ENCODE results near the gene FBXO21.

The FBXO21 gene

GRCh38 chr12:117162633-117163032, 27.6 kb downstream of the FBXO21 start:
- no peak for DNase-seq

GRCh38 chr12:117162167-117162539, 28.1 kb downstream of the FBXO21 start:
- DNase-seq, result no peak

- DNase-seq, result no peak
Measured at GRCh38 chr12:117161460-117162166, 28.7 kb downstream of the FBXO21 start.

- DNase-seq, result no peak
Measured at GRCh38 chr12:117159674-117160073, 30.6 kb downstream of the FBXO21 start.

DNA sequence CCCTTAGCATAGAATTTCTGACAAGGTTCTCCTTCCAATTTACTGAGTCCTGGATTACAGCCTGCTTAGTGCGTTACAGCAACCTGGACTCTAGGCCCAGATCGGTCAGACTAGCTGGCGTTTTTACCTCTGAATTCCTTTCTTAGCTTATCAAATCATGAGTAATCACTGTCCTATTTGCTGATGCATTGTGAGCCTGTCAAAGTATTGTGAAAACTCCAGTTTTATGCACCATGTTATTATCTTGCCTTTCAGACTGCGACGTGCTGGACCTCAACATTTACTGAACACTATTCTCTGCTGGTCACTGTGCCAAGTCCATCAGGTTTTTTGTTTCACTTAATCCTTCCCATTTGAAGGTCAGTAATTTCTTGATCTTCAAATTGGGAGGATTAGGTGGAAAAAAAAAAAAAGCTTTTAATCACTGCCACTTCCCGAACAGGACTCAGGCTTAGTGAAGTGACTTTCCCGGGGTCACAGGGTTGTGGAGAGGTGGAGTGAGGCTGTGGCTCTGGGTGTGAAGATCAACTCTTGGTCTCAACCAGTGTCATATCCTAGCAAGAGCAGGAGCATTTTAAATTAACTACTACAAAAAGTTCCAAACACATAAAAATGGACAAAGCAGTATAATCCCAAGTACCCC, 31.2 kb downstream of the FBXO21 start:
- no peak for DNase-seq

GRCh38 chr12:117158096-117158495, 32.2 kb downstream of the FBXO21 start:
- no peak for DNase-seq

- peak; percentile 78 for DNase-seq
Measured at GRCh38 chr12:117155278-117156060, 34.8 kb downstream of the FBXO21 start.

DNA sequence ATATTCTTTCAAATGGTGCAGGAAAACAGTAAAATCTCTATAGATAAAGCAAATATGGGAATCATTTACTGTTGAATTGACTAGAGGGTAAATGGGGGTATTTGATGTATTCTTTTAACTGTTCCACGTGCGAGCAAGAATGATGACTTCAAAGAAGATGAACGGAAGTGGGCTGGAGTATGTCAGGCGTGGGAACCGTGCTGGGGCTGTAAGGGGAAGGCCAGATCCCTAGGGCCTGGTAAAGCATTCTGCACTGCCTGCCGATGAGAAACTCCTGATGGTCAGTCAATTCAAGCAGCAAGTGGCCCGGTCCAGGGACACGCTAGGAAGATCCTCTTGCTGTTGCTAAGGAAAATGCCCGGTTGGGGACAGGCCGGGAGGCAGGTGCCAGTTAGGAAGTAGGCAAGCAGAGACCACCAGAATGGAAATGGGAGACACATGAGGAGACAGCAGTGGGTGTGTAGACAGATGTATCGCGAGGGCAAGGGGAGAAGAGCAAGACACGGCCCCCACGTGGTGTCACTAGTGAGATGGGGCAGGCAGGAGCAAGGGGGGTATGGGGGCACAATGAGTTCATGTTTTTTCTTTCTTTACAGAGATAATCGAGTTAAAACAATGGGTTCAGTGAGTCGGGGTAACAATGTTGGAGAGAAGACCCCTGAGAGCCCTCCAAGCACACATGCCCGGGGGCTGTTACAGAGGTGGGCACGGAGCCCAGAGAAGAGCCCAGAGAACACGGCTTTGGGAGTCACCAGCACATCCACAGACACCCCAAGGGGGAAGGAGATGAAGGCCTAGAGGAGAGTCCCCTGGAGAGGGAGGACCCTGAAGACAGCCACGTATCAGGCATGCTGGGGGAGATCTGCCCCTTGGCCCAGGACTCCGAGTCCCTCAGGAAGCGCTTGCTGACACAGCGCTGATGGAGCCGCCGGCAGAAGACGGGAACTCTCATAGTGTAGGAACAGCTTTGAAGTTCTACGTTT, 37.2 kb downstream of the FBXO21 start:
- DNase-seq, result no peak

DNA sequence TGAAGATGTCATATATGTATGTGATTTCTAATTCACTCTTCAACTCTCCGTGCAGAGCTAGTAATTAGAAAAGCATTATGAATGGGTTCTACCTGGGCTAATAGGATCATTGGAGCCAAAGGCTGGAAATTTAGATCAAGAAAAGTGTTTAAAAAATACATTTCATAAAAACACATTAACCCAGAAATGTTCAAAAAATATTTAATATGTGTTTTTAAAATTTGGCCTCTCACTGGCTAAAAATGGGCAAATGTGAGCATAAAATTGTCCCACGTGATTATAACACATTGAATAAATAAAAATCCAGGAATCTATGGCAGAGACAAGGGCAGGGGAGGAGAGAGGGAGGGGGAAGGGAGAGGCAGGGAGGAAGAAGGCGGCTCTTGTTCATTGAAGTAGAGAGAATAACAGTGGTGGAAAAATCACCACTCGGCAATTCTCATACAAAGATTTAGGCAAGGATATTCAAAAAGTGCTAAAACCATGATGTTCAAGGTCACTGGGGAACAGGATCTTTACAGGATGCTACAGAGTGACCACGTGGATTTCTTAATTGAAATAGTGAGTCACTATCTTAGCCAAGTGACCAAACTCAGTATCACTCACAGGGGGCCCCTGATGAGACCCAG, 38.8 kb downstream of the FBXO21 start:
- no peak for DNase-seq

DNA sequence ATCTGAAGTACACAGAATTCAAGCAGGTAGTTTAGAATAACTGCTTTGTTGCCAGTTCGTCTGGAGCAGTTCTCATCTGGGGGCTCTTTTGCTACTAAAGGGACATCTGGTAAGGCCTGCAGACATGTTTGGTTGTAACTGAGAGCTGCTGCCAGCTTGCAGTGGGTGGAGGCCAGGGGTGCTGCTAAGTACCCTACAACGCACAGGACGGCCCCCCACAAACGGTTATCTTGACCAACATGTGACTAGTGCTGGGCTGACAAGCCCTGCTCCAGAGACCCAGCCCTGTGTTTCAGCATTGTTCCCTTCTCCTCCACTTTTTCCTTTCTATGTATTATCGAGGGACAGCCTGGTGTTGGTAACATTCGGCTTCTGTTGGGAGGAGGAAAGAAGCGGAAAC, 40.8 kb downstream of the FBXO21 start:
- peak; percentile 64 for DNase-seq

- DNase-seq, result no peak
Measured at GRCh38 chr12:117148642-117149041, 41.6 kb downstream of the FBXO21 start.

- DNase-seq, result no peak
Measured at GRCh38 chr12:117147639-117148038, 42.6 kb downstream of the FBXO21 start.

DNA sequence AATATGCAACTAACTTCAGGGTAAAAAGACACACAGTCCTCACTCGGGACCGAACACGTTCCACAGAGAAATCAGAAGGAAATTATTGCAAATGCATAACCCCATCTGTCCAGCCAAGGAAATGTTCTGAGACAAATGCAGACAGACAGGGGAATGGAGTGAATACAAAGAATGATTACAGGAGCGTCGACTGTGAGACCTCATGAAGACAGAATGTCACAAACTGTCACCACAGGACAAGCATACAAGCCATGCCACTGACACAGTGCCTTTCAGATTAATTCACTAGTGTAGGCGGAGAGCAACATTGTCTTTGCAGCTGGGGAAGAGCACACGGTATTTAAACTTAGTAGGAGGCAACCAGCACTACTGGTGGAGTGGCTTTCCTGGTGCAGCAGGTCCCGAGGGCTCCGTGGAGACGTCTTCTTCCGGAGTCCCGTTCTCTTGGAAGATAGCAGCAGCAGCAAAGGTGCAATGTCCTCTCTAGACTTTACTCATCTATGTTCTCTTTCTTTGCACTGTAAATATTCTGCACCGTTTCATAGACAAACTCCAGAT, 44.6 kb downstream of the FBXO21 start:
- no peak for DNase-seq

GRCh38 chr12:117144599-117144998, 45.7 kb downstream of the FBXO21 start:
- no peak for DNase-seq

DNA sequence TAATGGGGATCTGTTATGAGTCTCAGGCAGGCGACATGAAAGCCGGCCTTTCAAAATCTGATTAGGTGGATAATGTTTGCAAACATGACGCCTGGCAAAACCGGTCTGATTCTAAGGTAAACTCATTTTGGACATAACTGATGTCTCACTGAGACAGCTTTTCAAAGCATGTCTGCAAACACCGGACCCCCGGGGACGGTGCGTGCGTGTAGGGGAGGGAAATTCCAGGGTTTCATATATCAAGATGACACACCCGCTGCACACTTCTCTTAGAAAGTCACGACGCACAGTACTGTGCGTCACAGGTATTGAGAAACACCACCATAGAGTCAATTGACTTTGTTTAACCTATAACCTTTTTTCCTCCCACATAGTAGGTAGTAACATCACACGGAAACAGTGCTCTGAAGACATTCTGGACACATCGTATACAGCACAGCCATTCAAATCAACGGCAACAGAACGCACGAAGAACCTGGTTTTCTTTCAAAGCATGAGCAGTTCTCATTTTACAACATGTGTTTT, 47.2 kb downstream of the FBXO21 start:
- no peak for DNase-seq

- no peak for DNase-seq
Measured at GRCh38 chr12:117142094-117142493, 48.2 kb downstream of the FBXO21 start.

DNA sequence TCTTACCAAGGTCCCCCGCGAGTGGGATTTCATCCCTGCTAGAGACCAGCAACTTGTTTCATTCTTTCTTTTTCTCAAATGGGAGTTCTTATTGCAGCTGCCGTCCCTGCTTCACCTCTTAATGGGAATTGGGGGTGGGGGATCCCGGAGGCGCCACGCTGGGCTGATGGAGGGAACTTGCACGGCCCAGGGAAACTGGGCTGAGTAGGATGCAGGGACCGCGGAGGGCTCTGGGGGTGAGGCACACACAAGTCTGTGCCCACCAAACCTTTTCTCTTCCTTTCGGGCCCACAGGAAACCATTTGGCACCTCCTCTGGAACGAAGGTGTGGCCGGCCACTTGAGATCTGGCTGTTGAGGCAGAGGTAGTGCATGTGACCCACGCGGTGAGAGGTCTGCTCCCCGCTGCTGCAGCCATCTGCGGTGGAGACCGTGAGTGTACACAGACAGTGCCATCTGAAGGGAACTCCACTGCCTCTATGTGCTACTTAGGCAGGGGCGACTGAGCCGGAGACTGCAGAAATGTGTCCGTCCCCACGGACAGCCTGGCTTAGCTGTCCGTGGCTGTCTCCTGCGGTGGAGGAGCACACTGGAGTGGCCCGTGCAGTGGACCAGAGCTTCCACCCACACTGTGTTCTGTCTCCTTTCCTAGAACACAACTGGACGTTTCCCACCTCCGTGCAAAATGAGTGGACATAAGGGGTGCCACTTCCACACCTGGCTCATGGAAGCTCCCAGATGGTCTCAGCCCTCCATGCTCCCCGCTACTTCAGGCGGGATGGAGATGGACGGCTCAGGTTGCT, 49.0 kb downstream of the FBXO21 start:
- DNase-seq, result no peak

DNA sequence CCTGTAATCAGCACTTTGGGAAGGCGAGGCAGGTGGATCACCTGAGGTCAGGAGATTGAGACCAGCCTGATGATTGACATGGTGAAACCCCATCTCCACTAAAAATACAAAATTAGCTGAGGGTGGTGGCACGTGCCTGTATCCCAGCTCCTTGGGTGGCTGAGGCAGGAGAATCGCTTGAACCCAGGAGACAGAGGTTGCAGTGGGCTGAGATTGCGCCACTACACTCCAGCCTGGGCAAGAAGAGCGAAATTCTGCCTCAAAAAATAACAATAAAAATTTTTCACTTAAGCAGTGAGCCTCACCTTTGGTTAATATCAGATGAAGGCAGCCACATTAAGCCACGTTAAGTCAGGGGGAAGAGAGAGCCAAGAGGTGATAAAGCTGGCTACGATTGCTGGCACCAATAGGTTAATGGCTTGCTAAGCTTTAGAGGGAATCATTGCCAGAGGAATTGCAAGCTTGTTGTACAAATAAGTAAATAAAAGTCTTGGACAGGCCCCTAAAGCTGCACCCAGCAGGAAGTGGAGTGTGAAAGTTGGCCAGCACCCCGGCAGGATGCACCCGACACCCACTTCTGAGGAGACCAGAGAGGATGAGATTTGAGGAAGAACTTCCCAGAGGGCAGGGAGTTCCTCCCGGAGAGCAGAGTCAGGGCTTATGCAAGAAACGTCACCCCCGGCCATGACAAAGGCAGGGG, 49.7 kb downstream of the FBXO21 start:
- DNase-seq, result no peak

- DNase-seq, result no peak
Measured at GRCh38 chr12:117139025-117139717, 51.1 kb downstream of the FBXO21 start.

DNA sequence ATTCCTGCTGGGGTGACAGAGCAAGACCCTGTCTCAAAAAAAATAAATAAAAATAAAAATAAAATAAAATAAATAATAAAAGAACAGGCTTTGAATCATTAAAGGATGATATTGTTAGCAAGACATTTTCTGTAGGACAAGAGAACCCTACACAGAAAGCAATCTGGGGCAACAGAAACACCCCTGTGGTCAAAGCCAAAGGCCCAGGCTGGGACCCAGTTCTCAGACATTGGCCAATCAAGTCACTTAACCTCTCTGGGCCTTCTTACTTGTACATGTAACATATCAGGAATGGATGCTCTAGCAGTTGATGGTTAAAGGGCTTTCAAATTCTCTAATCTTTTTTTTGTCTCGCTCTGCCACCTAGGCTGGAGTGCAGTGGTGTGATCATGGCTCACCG, 55.5 kb downstream of the FBXO21 start:
- DNase-seq, result no peak

Measured in hematopoietic multipotent progenitor cell treated with erythropoietin and hydrocortisone succinate and interleukin-3 and kit ligand, for 8 days (in vitro differentiated cells).